GM10266 (cell line): ENCODE measurements around the gene NEURL4.

Experiments used
- DNase-seq: peaks from one replicate; pipeline ENCODE4 v3.0.0; 2012; ENCODE audit errors: extremely low spot score
- TF ChIP-seq, protein P1 (sequence below): IDR thresholded peaks from 2 replicates; pipeline ENCODE4 v1.5.1; 2012; ENCODE audit warnings: mild to moderate bottlenecking, low read depth; ENCODE audit not compliant: control insufficient read depth, insufficient read depth; ENCODE audit errors: missing control alignments

Gene NEURL4

DNA sequence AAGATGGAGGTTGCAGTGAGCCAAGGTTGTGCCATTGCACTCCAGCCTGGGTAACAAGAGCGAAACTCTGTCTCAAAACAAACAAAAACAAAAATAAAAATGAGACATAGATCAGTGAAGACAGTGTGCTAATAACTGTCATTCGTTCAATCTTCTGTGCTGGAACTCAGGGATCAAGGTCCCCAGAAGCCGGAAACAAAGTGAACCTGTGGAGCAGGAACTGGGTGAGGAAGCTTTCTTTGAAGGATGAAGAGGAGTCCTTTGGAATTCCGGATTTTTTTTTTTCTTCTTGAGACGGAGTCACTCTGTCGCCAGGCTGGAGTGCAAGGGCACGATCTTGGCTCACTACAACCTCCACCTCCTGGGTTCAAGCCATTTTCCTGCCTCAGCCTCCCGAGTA is 49.7 kb downstream of the NEURL4 start:
- no peak for DNase-seq
- TF ChIP-seq, protein P1, sequence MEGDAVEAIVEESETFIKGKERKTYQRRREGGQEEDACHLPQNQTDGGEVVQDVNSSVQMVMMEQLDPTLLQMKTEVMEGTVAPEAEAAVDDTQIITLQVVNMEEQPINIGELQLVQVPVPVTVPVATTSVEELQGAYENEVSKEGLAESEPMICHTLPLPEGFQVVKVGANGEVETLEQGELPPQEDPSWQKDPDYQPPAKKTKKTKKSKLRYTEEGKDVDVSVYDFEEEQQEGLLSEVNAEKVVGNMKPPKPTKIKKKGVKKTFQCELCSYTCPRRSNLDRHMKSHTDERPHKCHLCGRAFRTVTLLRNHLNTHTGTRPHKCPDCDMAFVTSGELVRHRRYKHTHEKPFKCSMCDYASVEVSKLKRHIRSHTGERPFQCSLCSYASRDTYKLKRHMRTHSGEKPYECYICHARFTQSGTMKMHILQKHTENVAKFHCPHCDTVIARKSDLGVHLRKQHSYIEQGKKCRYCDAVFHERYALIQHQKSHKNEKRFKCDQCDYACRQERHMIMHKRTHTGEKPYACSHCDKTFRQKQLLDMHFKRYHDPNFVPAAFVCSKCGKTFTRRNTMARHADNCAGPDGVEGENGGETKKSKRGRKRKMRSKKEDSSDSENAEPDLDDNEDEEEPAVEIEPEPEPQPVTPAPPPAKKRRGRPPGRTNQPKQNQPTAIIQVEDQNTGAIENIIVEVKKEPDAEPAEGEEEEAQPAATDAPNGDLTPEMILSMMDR: no peak

DNA sequence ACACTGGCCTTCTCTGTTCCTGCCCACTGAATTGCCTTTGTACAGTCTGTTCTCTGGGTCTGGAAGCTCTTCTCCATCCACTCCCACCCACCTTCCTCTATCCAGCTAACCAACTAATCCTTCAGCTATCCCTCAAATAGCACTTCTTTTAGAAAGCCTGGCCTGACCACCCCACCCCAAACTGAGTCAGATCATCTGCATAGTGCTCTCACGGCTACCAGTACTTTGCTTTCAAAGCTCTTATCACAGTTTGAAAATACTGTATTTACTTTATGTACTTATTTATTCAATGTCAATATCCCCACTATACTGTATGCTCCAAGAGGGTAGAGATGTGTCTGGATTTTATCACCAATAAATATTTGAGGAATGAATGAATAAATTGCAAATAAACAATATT is 62.4 kb downstream of the NEURL4 start:
- TF ChIP-seq, protein P1: no peak

More for the DNA sequence above, 62.4 kb downstream of the NEURL4 start:
- no peak for DNase-seq
